Tibial artery (tissue), 4 donors: Measurements from ENCODE around the gene NR2F1.

Source experiments
- DNase-seq, 2 donors: peaks; one replicate each; pipeline ENCODE4 v3.0.0-alpha.2; 2019
- H3K27ac ChIP-seq, 2 donors: fragments of 200-600 bp; sonication (generic) in 1 of 2; 1 replicate in 1 of 2; 2 replicates in 1 of 2; pipeline ENCODE4 v1.5.1; 2018 to 2019; ENCODE audit warnings: mild to moderate bottlenecking in 1 of 2
- H3K27me3 ChIP-seq, 2 donors: fragments of 200-600 bp; sonication (generic) in 1 of 2; one replicate each; pipeline versions ENCODE4 v1.5.1 to v1.6.0; 2016 to 2019
- H3K36me3 ChIP-seq, 3 donors: fragments of 200-600 bp; sonication (generic) in 2 of 3; one replicate each; pipeline ENCODE4 v1.5.1; 2016 to 2019; ENCODE audit warnings: mild to moderate bottlenecking in 2 of 3
- H3K4me1 ChIP-seq, 4 donors: fragments of 200-600 bp; sonication (generic) in 2 of 4; 1 replicate in 3 of 4; 2 replicates in 1 of 4; pipeline ENCODE4 v1.5.1; 2016 to 2019
- H3K4me3 ChIP-seq, 2 donors: fragments of 200-600 bp; sonication (generic) in 1 of 2; 1 replicate in 1 of 2; 2 replicates in 1 of 2; pipeline ENCODE4 v1.5.1; 2018 to 2019; ENCODE audit warnings: mild to moderate bottlenecking in 2 of 2
- H3K9me3 ChIP-seq, 3 donors: fragments of 200-600 bp; sonication (generic) in 1 of 3; one replicate each; pipeline ENCODE4 v1.5.1; 2016 to 2019
- intact Hi-C: fragments of 100-400 bp; cut with DNase I; formaldehyde crosslinking; loops from one replicate; pipeline ENCODE4 v1.15.0; 2023; ENCODE audit warnings: low total_unique reads
- TF ChIP-seq, protein P1 (sequence below), 2 experiments: fragments of 200-600 bp in 1 of 2; fragments of 450-650 bp in 1 of 2; IDR thresholded peaks; one replicate each; pipeline ENCODE4 v1.5.1; 2017 to 2019; ENCODE audit warnings: antibody characterized with exemption in 2 of 2, mild to moderate bottlenecking in 1 of 2, moderate library complexity in 1 of 2

NR2F1 gene

DNA sequence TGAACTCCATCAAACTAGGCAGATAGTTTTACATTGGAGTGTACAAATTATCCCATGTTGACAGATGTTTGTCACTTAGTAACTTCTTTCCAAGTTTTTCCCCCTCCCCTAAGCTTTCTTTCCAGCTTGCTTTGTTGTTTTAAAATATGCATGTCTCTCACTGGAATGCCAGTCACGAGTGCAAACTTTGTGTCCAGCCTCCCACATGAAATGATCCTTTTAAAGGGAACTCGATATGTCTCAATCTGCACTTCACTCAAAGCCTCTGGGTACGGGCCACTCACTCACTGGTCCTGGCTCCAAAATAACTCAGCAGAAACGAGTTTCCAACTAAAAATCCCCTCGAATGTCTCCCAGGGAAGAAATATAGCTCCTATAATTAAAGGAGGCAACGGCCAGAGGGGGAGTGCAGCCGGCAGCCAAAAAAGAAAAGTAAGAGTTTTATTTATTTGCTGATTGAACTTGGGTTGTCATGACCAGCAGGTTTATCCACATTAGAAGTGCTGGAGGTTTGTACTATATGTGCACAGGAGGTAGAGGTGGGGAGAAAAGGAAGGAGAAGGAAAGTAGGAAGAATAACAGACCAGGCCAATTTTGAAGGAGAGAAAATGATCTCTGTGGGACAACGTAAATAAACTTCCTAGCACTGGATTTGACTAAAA lies 17.5 kb downstream of the NR2F1 start:
- Histone ChIP-seq H3K4me3 (no peak overlapping the region), H3K27me3 (peaks cover 0 to 79% of the 10 kb centered on the region in 2 donors), H3K27ac (no peak overlapping the region), H3K36me3 (no peaks in the 10 kb centered on the region), H3K9me3 (no peaks in the 10 kb centered on the region), H3K4me1 (peaks cover 0 to 9% (median 3%) of the 10 kb centered on the region in 4 donors)
- intact Hi-C loops = no loop called here
- no peak for DNase-seq
- TF ChIP-seq, protein P1, sequence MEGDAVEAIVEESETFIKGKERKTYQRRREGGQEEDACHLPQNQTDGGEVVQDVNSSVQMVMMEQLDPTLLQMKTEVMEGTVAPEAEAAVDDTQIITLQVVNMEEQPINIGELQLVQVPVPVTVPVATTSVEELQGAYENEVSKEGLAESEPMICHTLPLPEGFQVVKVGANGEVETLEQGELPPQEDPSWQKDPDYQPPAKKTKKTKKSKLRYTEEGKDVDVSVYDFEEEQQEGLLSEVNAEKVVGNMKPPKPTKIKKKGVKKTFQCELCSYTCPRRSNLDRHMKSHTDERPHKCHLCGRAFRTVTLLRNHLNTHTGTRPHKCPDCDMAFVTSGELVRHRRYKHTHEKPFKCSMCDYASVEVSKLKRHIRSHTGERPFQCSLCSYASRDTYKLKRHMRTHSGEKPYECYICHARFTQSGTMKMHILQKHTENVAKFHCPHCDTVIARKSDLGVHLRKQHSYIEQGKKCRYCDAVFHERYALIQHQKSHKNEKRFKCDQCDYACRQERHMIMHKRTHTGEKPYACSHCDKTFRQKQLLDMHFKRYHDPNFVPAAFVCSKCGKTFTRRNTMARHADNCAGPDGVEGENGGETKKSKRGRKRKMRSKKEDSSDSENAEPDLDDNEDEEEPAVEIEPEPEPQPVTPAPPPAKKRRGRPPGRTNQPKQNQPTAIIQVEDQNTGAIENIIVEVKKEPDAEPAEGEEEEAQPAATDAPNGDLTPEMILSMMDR (IDR thresholded peaks at IDR 0.05) = no peak

DNA sequence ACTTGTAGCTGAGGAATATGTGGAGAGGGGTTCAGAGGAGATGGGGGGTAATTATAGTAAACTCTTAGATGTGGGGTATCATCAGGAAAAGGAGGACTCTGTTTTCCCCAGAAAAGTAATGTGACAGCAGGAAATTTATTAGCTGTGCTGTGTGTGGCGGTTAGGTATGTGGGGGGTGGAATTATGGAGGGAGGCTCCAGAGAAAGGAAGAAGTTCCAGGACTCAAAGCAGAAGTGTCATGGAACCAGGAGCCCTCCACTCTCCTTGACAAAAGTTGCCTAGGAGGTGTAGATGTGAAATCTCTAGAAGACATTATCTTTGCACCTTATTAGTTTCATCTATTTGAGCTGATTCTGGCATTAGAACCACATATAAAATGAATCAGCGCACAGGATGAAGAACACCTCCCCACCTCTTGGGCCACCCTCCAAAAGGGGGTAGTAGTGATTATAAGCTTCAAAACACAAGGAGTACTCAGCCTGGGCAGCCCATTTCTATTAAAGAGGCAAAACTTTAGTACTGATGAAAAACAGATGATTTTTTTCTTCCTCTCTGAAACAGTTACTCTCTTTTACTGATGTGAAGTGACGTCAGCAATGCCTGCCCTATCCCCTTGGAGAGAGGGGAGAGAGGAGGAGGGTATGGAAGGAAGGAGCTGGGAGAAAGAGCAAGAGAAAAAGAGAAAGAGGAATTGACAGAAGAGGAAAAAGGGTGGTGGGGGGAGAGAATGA lies 18.2 kb downstream of the NR2F1 start:
- peaks cover 0 to 82% of the 10 kb centered on the region in 2 donors for H3K27me3 ChIP-seq
- TF ChIP-seq, protein P1 (IDR thresholded peaks at IDR 0.05) = no peak
- peaks cover 0 to 9% (median 3%) of the 10 kb centered on the region in 4 donors for H3K4me1 ChIP-seq
- DNase-seq = no peak
- H3K36me3 ChIP-seq = no peaks in the 10 kb centered on the region
- H3K9me3 ChIP-seq = no peaks in the 10 kb centered on the region
- H3K27ac ChIP-seq = no peak overlapping the region
- intact Hi-C loops = no loop called here
- no peak overlapping the region for H3K4me3 ChIP-seq

DNA sequence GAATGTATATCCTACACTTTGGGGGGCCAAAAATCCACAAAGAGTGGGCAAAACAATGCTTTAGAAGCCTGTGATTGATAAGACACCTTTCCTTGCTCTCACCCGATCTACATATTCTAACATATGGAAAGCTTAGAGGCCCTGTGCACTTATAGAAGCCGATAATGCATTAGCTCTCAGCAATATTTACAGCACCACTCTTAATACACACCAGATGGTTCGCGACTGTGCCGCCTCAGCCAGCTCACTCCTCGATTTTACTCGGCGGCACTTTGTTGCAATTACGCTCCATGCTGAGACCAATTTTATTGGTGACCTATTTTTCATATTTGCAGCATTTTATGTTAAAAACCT lies 18.8 kb downstream of the NR2F1 start:
- Histone ChIP-seq H3K27ac (no peak overlapping the region), H3K9me3 (no peaks in the 10 kb centered on the region), H3K4me3 (no peak overlapping the region), H3K4me1 (peaks cover 0 to 9% (median 3%) of the 10 kb centered on the region in 4 donors), H3K36me3 (no peaks in the 10 kb centered on the region), H3K27me3 (peaks cover 0 to 82% of the 10 kb centered on the region in 2 donors)
- TF ChIP-seq, protein P1 (IDR thresholded peaks at IDR 0.05) = no peak
- intact Hi-C loops = no loop called here
- no peak for DNase-seq

DNA sequence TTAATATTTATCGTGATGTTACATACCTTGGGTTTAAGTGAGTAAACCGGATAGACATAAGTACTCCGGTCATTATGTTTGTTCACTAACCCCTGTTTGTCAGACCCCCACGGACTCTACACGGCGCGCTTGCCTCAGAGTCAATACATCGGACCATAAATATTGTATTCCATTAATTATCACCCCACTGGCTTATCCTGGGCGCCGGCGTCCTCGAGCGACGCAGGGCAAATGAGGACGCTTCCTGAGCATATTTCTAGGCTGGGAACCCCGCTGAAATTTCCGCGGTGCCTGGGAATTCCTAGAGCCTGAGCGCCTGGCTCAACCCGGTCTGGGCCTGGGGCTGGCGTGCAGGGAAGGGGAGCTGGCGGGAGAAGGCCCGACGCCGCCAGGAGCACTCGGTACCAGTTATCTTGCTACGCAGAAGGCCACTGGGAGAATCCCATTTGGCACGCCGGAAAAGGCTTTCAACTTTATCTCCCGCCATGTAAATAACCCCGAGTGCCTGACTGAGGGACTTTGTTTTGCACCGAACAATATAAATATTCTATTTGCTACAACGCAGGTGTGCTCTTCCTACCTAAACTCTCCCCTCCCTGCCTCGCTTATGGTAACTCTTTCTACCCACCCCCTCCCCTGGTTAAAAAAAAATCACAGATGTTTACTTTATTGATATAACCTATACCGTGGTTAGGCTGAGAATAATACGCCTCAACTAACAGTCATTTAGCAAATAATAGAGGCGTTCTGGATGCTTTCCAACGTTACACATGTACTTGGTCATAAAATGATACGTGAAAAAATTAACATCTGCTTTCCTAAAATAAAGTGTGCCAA lies 19.4 kb downstream of the NR2F1 start:
- Histone ChIP-seq H3K36me3 (no peaks in the 10 kb centered on the region), H3K27me3 (peaks cover 0 to 80% of the 10 kb centered on the region in 2 donors), H3K4me1 (peaks cover 0 to 13% (median 4%) of the 10 kb centered on the region in 4 donors), H3K9me3 (no peaks in the 10 kb centered on the region), H3K4me3 (no peak overlapping the region), H3K27ac (no peak overlapping the region)
- intact Hi-C loops = no loop called here
- TF ChIP-seq, protein P1 (IDR thresholded peaks at IDR 0.05) = no peak
- no peak for DNase-seq

DNA sequence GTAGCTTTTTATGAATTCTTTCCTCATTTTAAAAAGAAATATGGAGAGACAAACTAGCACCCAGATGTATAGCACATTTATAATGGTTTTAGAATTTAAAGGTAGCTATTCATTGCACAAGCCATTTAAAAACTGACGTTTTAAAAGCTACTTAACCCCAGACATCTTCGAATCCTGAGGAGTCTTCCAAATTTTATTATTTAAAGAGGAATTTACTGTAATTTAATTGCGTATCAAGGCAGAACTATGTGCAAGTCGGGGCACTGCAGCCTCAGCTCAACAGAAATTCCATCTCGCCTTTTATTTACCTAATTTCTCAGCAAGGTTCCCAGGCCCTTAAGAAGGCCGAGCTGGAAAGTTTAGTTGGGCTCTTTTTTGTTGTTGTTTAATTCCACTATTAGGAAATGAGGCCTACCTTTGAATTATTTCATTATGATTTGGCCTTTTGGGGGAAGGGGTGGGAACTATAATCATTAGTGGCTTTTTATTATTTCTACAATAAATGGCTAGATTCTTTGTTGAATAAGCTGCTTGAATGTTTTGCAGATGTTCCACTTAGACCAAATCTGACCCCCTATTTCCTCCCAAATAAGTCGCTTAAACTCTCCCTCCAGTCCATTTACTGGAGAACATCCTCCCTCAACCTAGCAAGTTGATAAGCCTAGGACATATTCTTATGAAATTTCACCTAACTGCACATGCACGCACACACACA lies 20.2 kb downstream of the NR2F1 start:
- Histone ChIP-seq H3K27ac (no peak overlapping the region), H3K27me3 (peaks cover 0 to 78% of the 10 kb centered on the region in 2 donors), H3K4me1 (peaks cover 0 to 20% (median 10%) of the 10 kb centered on the region in 4 donors), H3K4me3 (no peak overlapping the region), H3K36me3 (no peaks in the 10 kb centered on the region), H3K9me3 (no peaks in the 10 kb centered on the region)
- TF ChIP-seq, protein P1 (IDR thresholded peaks at IDR 0.05) = no peak
- intact Hi-C loops = no loop called here
- DNase-seq = no peak
